ENCODE results near the gene RBM24.

DNA sequence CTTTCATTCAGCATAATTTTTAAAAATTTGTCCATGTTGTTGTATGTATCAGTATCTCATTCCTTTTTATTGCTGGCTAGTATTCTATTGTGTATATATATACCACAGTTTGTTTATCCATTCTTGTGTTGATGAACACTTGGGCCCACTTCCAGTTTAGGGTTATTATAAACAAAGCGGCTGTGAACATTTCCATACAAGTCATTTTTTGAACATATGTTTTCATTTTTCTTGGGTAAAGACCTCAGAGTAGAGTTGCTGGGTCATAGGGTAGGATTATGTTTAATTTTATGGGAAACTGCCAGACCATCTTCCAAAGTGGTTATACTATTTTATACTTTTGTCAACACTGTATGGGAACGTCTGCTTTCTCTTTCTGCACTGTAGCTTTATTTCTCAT lies 55.3 kb downstream of the RBM24 start:
- TF ChIP-seq EZH2 (IDR thresholded peaks at IDR 0.05; ENCODE audit: borderline replicate concordance, low read depth, low read length, severe bottlenecking): no peak
- TF ChIP-seq, protein P1, sequence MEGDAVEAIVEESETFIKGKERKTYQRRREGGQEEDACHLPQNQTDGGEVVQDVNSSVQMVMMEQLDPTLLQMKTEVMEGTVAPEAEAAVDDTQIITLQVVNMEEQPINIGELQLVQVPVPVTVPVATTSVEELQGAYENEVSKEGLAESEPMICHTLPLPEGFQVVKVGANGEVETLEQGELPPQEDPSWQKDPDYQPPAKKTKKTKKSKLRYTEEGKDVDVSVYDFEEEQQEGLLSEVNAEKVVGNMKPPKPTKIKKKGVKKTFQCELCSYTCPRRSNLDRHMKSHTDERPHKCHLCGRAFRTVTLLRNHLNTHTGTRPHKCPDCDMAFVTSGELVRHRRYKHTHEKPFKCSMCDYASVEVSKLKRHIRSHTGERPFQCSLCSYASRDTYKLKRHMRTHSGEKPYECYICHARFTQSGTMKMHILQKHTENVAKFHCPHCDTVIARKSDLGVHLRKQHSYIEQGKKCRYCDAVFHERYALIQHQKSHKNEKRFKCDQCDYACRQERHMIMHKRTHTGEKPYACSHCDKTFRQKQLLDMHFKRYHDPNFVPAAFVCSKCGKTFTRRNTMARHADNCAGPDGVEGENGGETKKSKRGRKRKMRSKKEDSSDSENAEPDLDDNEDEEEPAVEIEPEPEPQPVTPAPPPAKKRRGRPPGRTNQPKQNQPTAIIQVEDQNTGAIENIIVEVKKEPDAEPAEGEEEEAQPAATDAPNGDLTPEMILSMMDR (IDR thresholded peaks at IDR 0.05; ENCODE audit: extremely low read depth in 1 of 2, insufficient read depth in 1 of 2, low read depth in 1 of 2, low read length in 2 of 2): no peak
- no peak for TF ChIP-seq POLR2AphosphoS5 (IDR thresholded peaks at IDR 0.05; ENCODE audit: insufficient read depth, low read depth, low read length)
- no peak for TF ChIP-seq POLR2A (IDR thresholded peaks at IDR 0.05; ENCODE audit: low read depth, low read length)
- TF ChIP-seq, protein P2, sequence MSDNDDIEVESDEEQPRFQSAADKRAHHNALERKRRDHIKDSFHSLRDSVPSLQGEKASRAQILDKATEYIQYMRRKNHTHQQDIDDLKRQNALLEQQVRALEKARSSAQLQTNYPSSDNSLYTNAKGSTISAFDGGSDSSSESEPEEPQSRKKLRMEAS (IDR thresholded peaks at IDR 0.05; ENCODE audit: insufficient read depth, insufficient read length): no peak
- TF ChIP-seq JUN (IDR thresholded peaks at IDR 0.05; ENCODE audit: borderline replicate concordance, insufficient read depth, insufficient read length, low read depth): no peak
- TF ChIP-seq MYC (IDR thresholded peaks at IDR 0.05; ENCODE audit: low read depth, low read length): no peak

Data from endothelial cell of umbilical vein (primary cell).